Large intestine (tissue), 3 donors: ENCODE results near the gene OR2Z1. TPM values are rescaled to one million over a fixed set of nuclear protein-coding genes. Genes with fewer than 3 reads are reported as not detected.

ENCODE experiments used
- DNase-seq, 2 donors: peaks; one replicate each; pipeline versions ENCODE4 v3.0.0 to v3.0.0-alpha.2; 2013
- H3K27ac ChIP-seq: one replicate; pipeline ENCODE4 v1.5.1; 2013; ENCODE audit warnings: low read length
- H3K27me3 ChIP-seq: 2 replicates; pipeline ENCODE4 v1.6.1; 2013; ENCODE audit warnings: low read length; ENCODE audit not compliant: control insufficient read depth, insufficient read depth
- H3K36me3 ChIP-seq: 2 replicates; pipeline ENCODE4 v1.6.1; 2013; ENCODE audit warnings: low read length; ENCODE audit not compliant: control insufficient read depth, insufficient read depth
- H3K4me1 ChIP-seq: one replicate; pipeline ENCODE4 v1.6.1; 2013; ENCODE audit warnings: low read length; ENCODE audit not compliant: control insufficient read depth, insufficient read depth
- H3K4me3 ChIP-seq: one replicate; pipeline ENCODE4 v1.5.1; 2013; ENCODE audit warnings: low read length
- H3K9me3 ChIP-seq: one replicate; pipeline ENCODE4 v1.6.1; 2013; ENCODE audit warnings: mild to moderate bottlenecking, low read depth, low read length, moderate library complexity; ENCODE audit not compliant: control insufficient read depth
- WGBS: methylation state at CpG from one replicate; pipeline ENCODE4 v1.1.5; 2013; ENCODE audit warnings: low lambda C conversion rate; ENCODE audit not compliant: insufficient coverage; 5-methylcytosine and 5-hydroxymethylcytosine counted together
- polyA plus RNA-seq: library from polyadenylated mRNA; unstranded; fragments of 120-200 nt; gene quantifications from one replicate; pipeline ENCODE4 v1.2.1, GENCODE V29; 2013

OR2Z1 gene
- polyA plus RNA-seq, 1 donor: not detected

- Histone ChIP-seq H3K27me3 (no peaks in the 10 kb centered on the region), H3K4me1 (no peaks in the 10 kb centered on the region), H3K4me3 (no peak overlapping the region), H3K36me3 (no peaks in the 10 kb centered on the region), H3K27ac (no peak overlapping the region), H3K9me3 (no peaks in the 10 kb centered on the region)
- 40% methylated on average over 1 of the region's 5 CpGs for WGBS
- no peak for DNase-seq
Measured at GRCh38 chr19:8686549-8686948, 34.9 kb upstream of the OR2Z1 start.

GRCh38 chr19:8688930-8689329 is 32.5 kb upstream of the OR2Z1 start:
- Histone ChIP-seq H3K4me1 (no peaks in the 10 kb centered on the region), H3K27ac (no peak overlapping the region), H3K4me3 (no peak overlapping the region), H3K27me3 (no peaks in the 10 kb centered on the region), H3K36me3 (no peaks in the 10 kb centered on the region), H3K9me3 (no peaks in the 10 kb centered on the region)
- 92% methylated on average over 10 of the region's 15 CpGs for WGBS
- no peak for DNase-seq

GRCh38 chr19:8690753-8691539 is 30.5 kb upstream of the OR2Z1 start:
- no peak for DNase-seq
- no peaks in the 10 kb centered on the region for H3K27me3 ChIP-seq
- H3K36me3 ChIP-seq: no peaks in the 10 kb centered on the region

GRCh38 chr19:8695501-8695900 is 25.9 kb upstream of the OR2Z1 start:
- DNase-seq: no peak
- H3K9me3 ChIP-seq: peaks cover 4% of the 10 kb centered on the region
- no CpG with 5 or more reads among the region's 6 CpGs for WGBS
- no peaks in the 10 kb centered on the region for H3K36me3 ChIP-seq
- no peak overlapping the region for H3K4me3 ChIP-seq
- no peak overlapping the region for H3K27ac ChIP-seq
- no peaks in the 10 kb centered on the region for H3K27me3 ChIP-seq
- H3K4me1 ChIP-seq: no peaks in the 10 kb centered on the region

More at GRCh38 chr19:8690753-8691539, 30.5 kb upstream of the OR2Z1 start:
- Histone ChIP-seq H3K4me1 (no peaks in the 10 kb centered on the region), H3K9me3 (no peaks in the 10 kb centered on the region), H3K27ac (no peak overlapping the region), H3K4me3 (no peak overlapping the region)
- WGBS: 67% methylated on average over 1 of the region's 5 CpGs

- Histone ChIP-seq H3K4me1 (no peaks in the 10 kb centered on the region), H3K27ac (no peak overlapping the region), H3K36me3 (no peaks in the 10 kb centered on the region), H3K9me3 (peaks cover 4% of the 10 kb centered on the region), H3K4me3 (no peak overlapping the region), H3K27me3 (no peaks in the 10 kb centered on the region)
- whole genome bisulfite sequencing: no CpG with 5 or more reads among the region's 6 CpGs
- no peak for DNase-seq
Measured at GRCh38 chr19:8695911-8696310, 25.5 kb upstream of the OR2Z1 start.

- Histone ChIP-seq H3K36me3 (no peaks in the 10 kb centered on the region), H3K27me3 (no peaks in the 10 kb centered on the region)
- WGBS: no CpG with 5 or more reads among the region's 1 CpG
Measured at GRCh38 chr19:8696993-8697392, 24.4 kb upstream of the OR2Z1 start.

GRCh38 chr19:8697671-8698432 is 23.6 kb upstream of the OR2Z1 start:
- Histone ChIP-seq H3K36me3 (no peaks in the 10 kb centered on the region), H3K27ac (no peak overlapping the region), H3K4me1 (no peaks in the 10 kb centered on the region), H3K4me3 (no peak overlapping the region), H3K9me3 (peaks cover 4% of the 10 kb centered on the region), H3K27me3 (no peaks in the 10 kb centered on the region)
- DNase-seq: no peak
- no CpG with 5 or more reads among the region's 60 CpGs for WGBS

More at GRCh38 chr19:8696993-8697392, 24.4 kb upstream of the OR2Z1 start:
- Histone ChIP-seq H3K27ac (no peak overlapping the region), H3K4me3 (no peak overlapping the region), H3K9me3 (peaks cover 4% of the 10 kb centered on the region), H3K4me1 (no peaks in the 10 kb centered on the region)
- no peak for DNase-seq

GRCh38 chr19:8698433-8699063 is 22.9 kb upstream of the OR2Z1 start, which contains the start of gene ACTL9:
TSS of gene ACTL9 (minus strand) at chr19:8698795. CDS start at chr19:8698701, 94 bp downstream.
- no CpG with 5 or more reads among the region's 23 CpGs for WGBS
- Histone ChIP-seq H3K27me3 (no peaks in the 10 kb centered on the region), H3K4me1 (no peaks in the 10 kb centered on the region)

GRCh38 chr19:8699908-8700307 is 21.5 kb upstream of the OR2Z1 start:
- Histone ChIP-seq H3K4me3 (no peak overlapping the region), H3K9me3 (peaks cover 4% of the 10 kb centered on the region), H3K27me3 (no peaks in the 10 kb centered on the region), H3K36me3 (no peaks in the 10 kb centered on the region), H3K27ac (no peak overlapping the region), H3K4me1 (no peaks in the 10 kb centered on the region)
- DNase-seq: no peak

More at GRCh38 chr19:8698433-8699063, 22.9 kb upstream of the OR2Z1 start, which contains the start of gene ACTL9:
- Histone ChIP-seq H3K27ac (no peak within 1 kb of the TSS), H3K36me3 (no peaks in the 10 kb centered on the region), H3K4me3 (no peak within 1 kb of the TSS), H3K9me3 (peaks cover 4% of the 10 kb centered on the region)
- DNase-seq: no peak

- Histone ChIP-seq H3K27ac (no peak overlapping the region), H3K4me3 (no peak overlapping the region), H3K4me1 (no peaks in the 10 kb centered on the region), H3K36me3 (no peaks in the 10 kb centered on the region), H3K27me3 (no peaks in the 10 kb centered on the region), H3K9me3 (peaks cover 4% of the 10 kb centered on the region)
- no peak for DNase-seq
- WGBS: no CpG with 5 or more reads among the region's 2 CpGs
Measured at GRCh38 chr19:8700956-8701355, 20.5 kb upstream of the OR2Z1 start.
